Activated CD4-positive, CD25-positive, alpha-beta regulatory T cell treated with anti-CD3 and anti-CD28 coated beads, Interleukin-2, amount 50 U/mL, for 72 hours (primary cell): Measurements from ENCODE around the gene ZNF608.

Experiments
- DNase-seq: peaks from one replicate; pipeline ENCODE4 v3.0.0; 2021

The ZNF608 gene

GRCh38 chr5:124754206-124754927 is 7.9 kb upstream of the ZNF608 start:
- no peak for DNase-seq

GRCh38 chr5:124752854-124753720 is 6.6 kb upstream of the ZNF608 start:
- DNase-seq: no peak

GRCh38 chr5:124751031-124751430 is 4.6 kb upstream of the ZNF608 start:
- no peak for DNase-seq

DNA sequence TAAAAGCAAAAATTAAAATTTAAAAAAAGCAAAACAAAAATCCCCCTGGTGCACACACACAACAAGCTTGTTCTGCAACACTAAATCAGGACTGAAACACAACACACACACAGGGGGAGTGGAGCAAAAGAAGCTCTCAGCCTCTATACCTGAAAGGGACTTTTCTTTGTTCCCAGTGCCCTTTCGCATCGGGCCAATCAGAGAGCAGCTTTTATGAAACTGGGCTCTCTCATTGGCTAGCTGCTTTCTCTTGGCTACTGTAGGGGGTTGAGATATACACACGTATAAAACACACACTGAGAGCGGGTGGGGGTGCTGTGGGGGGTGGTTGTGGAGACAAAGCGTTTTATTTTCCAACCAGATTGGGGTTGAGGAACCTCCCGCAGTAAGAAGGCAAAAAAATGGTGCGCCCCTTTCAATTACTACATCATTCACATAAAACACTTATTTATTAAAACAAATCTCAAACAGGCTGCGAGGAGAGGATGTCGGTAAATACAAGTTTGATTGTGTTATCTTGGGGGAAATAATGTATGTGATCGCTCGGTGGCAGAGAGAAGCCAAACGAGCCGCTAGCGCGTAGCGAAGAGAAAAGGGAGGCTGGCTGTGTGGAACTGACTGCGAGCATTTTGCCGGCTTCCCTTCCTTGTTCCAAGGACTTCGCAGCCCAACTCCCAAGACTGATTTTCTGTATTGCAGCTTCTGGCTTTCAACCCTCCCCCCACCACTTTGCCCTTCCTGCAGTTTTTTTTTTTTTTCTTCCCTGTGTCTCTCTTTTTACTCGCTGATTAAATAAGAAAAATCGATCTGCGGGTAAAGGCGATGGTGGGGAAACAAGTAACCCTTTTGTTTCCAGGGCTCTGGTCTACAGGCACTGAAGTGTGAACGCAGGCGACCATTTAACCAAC is 2.5 kb upstream of the ZNF608 start:
- no peak for DNase-seq

- DNase-seq: no peak
Observed at GRCh38 chr5:124747791-124748686, 1.6 kb upstream of the ZNF608 start.

DNA sequence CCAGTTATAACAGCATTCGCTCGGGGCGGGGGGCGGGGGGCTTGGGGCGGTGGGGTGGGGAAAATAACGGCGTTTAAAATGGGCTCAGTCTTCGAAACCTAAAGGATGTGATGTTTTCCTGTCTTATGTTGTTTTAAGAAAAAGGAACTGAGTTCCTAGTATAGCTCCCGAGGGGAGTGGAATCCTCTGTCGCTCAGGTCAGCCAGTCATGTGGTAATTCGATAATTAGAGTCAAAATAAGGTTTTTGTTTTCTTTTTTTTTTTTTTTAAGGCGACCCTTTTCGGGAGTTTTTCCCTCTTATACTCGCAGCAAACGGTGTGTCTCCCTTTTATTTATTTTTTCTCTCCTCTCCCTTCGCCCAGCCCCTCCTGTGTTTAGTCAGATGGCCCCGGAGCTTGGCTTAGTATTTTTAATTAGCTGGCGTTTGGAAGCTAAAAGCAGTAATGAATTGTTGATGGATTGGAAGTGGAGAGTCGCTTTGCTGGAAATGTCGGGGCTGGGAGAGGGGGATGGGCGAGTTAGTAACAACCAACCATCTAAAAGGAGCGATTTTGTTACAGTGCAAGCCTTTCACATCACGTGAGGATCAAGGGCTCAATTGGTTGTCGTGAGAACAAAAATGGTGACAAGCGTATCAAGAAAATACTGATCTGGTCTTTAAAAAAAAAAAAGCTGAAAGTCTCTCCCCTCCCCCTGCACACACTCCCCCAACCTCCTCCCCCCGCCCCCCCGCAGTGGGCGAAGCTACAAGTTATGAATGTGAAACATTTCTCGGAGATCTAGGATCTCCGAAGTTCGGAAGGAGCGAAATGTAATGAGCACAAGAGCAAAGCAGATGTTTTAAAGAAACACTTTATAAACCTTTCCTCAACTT is 714 bp upstream of the ZNF608 start:
- no peak for DNase-seq

- DNase-seq: no peak
Observed at GRCh38 chr5:124745007-124745927, 1.2 kb downstream of the ZNF608 start.

DNA sequence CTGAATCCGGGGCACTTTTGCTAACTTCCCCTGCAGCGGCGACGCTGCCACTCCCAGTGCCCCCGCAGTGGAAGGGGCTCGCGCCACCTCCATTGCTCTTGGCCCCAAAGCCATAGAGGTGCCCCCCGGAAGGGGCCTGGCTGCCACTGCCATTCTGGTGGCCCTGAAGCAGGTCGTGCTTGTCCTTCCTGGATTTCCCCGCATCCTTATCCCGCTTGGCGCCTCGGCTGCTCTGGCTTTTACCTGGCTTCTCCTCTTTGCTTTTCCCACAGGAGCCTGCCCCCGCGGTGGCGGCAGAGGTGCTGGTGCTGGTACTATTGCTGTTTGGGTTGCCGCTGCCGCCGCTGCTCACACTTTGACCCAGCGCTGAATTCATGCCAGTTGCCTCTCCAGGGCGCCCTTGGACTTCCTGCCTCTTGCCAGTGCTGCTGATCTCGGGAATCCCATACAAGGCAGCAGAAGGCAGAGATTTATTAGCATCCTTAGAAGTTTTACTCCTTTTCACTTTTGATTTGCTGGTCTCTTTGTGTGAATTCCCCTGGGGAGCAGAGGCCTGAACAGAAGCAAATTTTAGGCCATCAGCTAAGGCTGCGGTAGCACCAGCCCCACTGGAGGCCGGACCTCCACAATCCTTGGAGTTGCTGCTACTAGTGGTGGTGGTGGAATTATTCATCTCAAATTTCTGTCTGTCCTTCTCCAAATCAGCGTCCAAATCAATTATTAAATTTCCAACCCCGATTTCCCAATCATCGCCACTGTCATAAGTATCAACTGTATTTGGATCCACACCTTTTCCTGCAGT is 2.1 kb downstream of the ZNF608 start:
- DNase-seq: no peak

DNA sequence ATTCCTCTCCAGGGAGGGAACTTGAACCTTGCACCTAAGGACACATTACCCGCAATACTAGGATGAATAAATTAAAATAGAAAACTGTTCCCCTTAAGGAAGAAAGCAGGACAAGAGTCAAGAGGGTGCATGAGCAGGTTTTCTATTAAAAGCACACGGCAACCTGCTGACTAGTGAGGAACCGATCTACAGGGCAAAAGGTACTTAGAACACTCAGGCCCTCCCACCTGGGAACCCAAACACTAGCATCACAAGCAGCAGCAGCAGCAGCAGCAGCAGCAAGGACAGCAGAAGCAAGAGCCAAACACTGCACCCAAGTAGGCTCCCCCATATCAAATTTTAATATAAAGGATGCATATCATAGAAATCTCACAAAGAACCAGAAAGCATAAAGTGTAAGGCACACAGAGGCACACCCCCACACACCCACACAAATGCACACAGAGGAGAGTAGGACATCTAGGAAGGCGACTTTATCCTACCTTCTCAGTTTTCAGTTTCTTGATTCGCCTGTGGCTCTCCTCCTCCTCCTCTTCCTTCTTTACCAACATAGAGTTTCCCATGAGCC is 2.8 kb downstream of the ZNF608 start:
- DNase-seq: no peak

DNA sequence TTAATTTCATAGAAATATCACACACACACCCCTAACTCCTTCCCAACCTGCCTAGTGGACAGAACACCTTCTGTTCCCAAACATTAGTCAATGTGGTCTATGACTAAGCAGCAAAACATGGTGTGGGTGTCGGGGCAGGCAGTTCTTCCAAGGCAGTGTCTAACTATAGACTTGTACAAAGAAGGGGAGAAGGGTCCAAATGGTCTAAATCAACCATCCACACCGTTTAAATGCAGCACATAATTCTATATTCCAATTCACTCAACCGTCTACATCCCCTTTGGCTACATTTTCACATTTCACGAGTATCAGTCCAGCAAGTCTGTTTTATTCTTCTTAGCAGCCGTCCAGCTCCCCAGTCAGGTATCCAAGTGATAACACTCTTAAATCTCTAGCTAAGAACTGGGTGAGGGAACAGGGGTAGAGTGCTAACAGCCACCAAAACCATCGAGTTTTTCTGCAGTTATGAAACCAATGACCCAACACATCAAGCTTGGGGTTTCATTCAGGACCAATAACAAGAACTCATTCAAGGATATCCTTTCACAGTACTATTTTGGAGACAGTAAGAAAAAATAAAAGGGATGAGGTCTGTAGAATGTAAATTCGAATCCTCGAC is 3.3 kb downstream of the ZNF608 start:
- DNase-seq: no peak

DNA sequence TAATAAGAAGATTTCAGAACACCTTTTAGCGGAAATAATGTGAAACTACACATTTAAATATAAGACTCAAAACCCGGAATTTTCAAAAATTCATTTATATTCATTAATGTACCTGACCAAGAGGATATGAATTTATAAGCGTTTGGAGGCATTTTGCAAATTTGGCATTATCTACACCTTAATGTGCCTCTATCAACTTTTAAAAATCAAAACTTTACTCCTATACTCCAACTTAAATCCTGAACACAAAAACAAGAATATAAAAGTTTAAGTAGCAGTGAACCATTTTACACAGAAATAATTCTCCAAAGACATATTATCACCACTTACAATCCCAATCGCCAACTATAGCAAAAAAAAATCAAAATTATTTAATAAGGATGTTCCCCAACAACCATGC is 3.9 kb downstream of the ZNF608 start:
- no peak for DNase-seq

GRCh38 chr5:124741711-124742496 is 4.5 kb downstream of the ZNF608 start:
- DNase-seq: no peak

- DNase-seq: no peak
Observed at GRCh38 chr5:124740991-124741583, 5.4 kb downstream of the ZNF608 start.

GRCh38 chr5:124740071-124740470 is 6.4 kb downstream of the ZNF608 start:
- DNase-seq: no peak

- DNase-seq: no peak
Observed at GRCh38 chr5:124739634-124740025, 6.8 kb downstream of the ZNF608 start.

- no peak for DNase-seq
Observed at GRCh38 chr5:124738681-124739633, 7.5 kb downstream of the ZNF608 start.
